ENCODE results near the gene CHD2. TPM values are rescaled to one million over a fixed set of nuclear protein-coding genes. Genes with fewer than 3 reads are reported as not detected.
"Not testable (repeated sequence)": the region's sequence is repeated elsewhere in the genome, so short reads cannot be mapped to it uniquely, and the experiment has no call there.

Gene CHD2
- total RNA-seq, 2 donors from 2014 or later = 63.9 to 70.0 TPM

- no peaks in the 10 kb centered on the region for H3K27me3 ChIP-seq
- TF ChIP-seq CTCF (IDR thresholded peaks at IDR 0.05) (no peak), POLR2A (IDR thresholded peaks at IDR 0.05) (no peak)
- no peak overlapping the region for H3K4me3 ChIP-seq
- DNase-seq = peak in 2 of 4 donors; percentile 20 to 55
- no peak for ATAC-seq
- H3K4me1 ChIP-seq = peaks cover 9% of the 10 kb centered on the region
- H3K36me3 ChIP-seq (replicated peaks in 1 of 2; ENCODE audit: insufficient read depth in 1 of 2, low read depth in 2 of 2) = no peaks in the 10 kb centered on the region
- H3K9me3 ChIP-seq = no peaks in the 10 kb centered on the region
- intact Hi-C loops (cut with DNase I) = loop anchor here (10.0 kb wide), 1 partner anchor 938 kb away; no protein-coding TSS in a partner anchor
- H3K27ac ChIP-seq = no peak overlapping the region
- WGBS, 2 donors = 64 to 72% methylated on average over 12 to 29 of the region's 29 CpGs
These were observed 137.1 kb downstream of the CHD2 start for GRCh38 chr15:93036951-93037819.

GRCh38 chr15:93037820-93038705, 137.9 kb downstream of the CHD2 start:
- Histone ChIP-seq H3K27me3 (no peaks in the 10 kb centered on the region), H3K4me1 (peaks cover 9% of the 10 kb centered on the region), H3K27ac (no peak overlapping the region), H3K9me3 (no peaks in the 10 kb centered on the region), H3K4me3 (no peak overlapping the region), H3K36me3 (replicated peaks in 1 of 2; ENCODE audit: insufficient read depth in 1 of 2, low read depth in 2 of 2) (no peaks in the 10 kb centered on the region)
- WGBS, 2 donors = 87 to 88% methylated on average over 18 to 20 of the region's 20 CpGs
- intact Hi-C loops (cut with DNase I) = loop anchor here (10.0 kb wide), 1 partner anchor 937 kb away; no protein-coding TSS in a partner anchor
- no peak for ATAC-seq
- no peak for DNase-seq
- TF ChIP-seq POLR2A (IDR thresholded peaks at IDR 0.05) = no peak
- no peak for TF ChIP-seq CTCF (IDR thresholded peaks at IDR 0.05)

GRCh38 chr15:93039562-93040287, 139.6 kb downstream of the CHD2 start:
- not testable (repeated sequence) for ATAC-seq; H3K4me1 ChIP-seq; H3K9me3 ChIP-seq; DNase-seq; H3K27me3 ChIP-seq; H3K27ac ChIP-seq; H3K4me3 ChIP-seq; H3K36me3 ChIP-seq (replicated peaks in 1 of 2; ENCODE audit: insufficient read depth in 1 of 2, low read depth in 2 of 2)
- intact Hi-C loops (cut with DNase I) = loop anchor here (10.0 kb wide), 1 partner anchor 935 kb away; no protein-coding TSS in a partner anchor
- 87 to 93% methylated on average over 13 of the region's 13 CpGs for WGBS, 2 donors

GRCh38 chr15:93040288-93041158, 140.4 kb downstream of the CHD2 start:
- intact Hi-C loops (cut with DNase I) = no loop called here
- TF ChIP-seq POLR2A (IDR thresholded peaks at IDR 0.05) (no peak), CTCF (IDR thresholded peaks at IDR 0.05) (no peak)
- peak in 1 of 4 donors; percentile 11 for DNase-seq
- WGBS, 2 donors = 77 to 85% methylated on average over 20 of the region's 20 CpGs
- no peak overlapping the region for H3K27ac ChIP-seq
- H3K27me3 ChIP-seq = no peaks in the 10 kb centered on the region
- H3K9me3 ChIP-seq = no peaks in the 10 kb centered on the region
- peaks cover 9% of the 10 kb centered on the region for H3K4me1 ChIP-seq
- no peaks in the 10 kb centered on the region for H3K36me3 ChIP-seq (replicated peaks in 1 of 2; ENCODE audit: insufficient read depth in 1 of 2, low read depth in 2 of 2)
- no peak overlapping the region for H3K4me3 ChIP-seq
- ATAC-seq = no peak
